PC-9 (cell line): Measurements from ENCODE around the gene CPN2. TPM values are rescaled to one million over a fixed set of nuclear protein-coding genes. Genes with fewer than 3 reads are reported as not detected.

Experiments used
- BruUV-seq: library from RNA; stranded (reverse); fragments of 400-500 nt; replicated peaks from 2 replicates; lab custom pipeline; 2021; lab: Mats Ljungman, UMichigan
- CTCF ChIA-PET: fragments of 300-600 bp; sonication (Branson Sonifier 250); formaldehyde crosslinking; loops from one replicate; lab custom pipeline; 2022; ENCODE audit warnings: antibody characterized with exemption; lab: Charles Lee
- POLR2A ChIA-PET: fragments of 300-600 bp; sonication (Branson Sonifier 250); formaldehyde crosslinking; loops from one replicate; lab custom pipeline; 2022; ENCODE audit warnings: antibody characterized with exemption; ENCODE audit not compliant: unreplicated experiment; lab: Charles Lee
- DNase-seq, 2 experiments: peaks; one replicate each; pipeline versions ENCODE4 v3.0.0 to v3.0.0-alpha.2; 2015 to 2022; ENCODE audit warnings: mixed read lengths in 1 of 2
- H2AFZ ChIP-seq: fragments of 200-600 bp; sonication (generic); 2 replicates; pipeline ENCODE4 v1.8.1; 2017; ENCODE audit warnings: antibody characterized with exemption
- H3F3A ChIP-seq: fragments of 200-600 bp; sonication (generic); 2 replicates; pipeline ENCODE4 v1.8.1; 2017; ENCODE audit warnings: antibody characterized with exemption, mild to moderate bottlenecking, low read depth; ENCODE audit not compliant: insufficient read depth
- H3K27ac ChIP-seq: fragments of 200-600 bp; sonication (generic); 2 replicates; pipeline ENCODE4 v1.6.1; 2016; ENCODE audit warnings: mixed run types
- H3K27me3 ChIP-seq: fragments of 200-600 bp; sonication (generic); 2 replicates; pipeline ENCODE4 v1.6.1; 2016; ENCODE audit warnings: low read depth, mixed run types; ENCODE audit not compliant: insufficient read depth
- H3K36me3 ChIP-seq: fragments of 200-600 bp; sonication (generic); 2 replicates; pipeline ENCODE4 v1.6.1; 2016; ENCODE audit warnings: low read depth, mixed run types
- H3K4me1 ChIP-seq: fragments of 200-600 bp; sonication (generic); replicated peaks from 2 replicates; pipeline ENCODE4 v1.6.1; 2016; ENCODE audit warnings: mixed run types; ENCODE audit not compliant: insufficient read depth
- H3K4me2 ChIP-seq: fragments of 200-600 bp; sonication (generic); 2 replicates; pipeline ENCODE4 v1.6.1; 2017; ENCODE audit warnings: mixed run types
- H3K4me3 ChIP-seq: fragments of 200-600 bp; sonication (generic); 2 replicates; pipeline ENCODE4 v1.6.1; 2016; ENCODE audit warnings: mixed run types
- H3K79me2 ChIP-seq: fragments of 200-600 bp; sonication (generic); 2 replicates; pipeline ENCODE4 v1.6.1; 2017; ENCODE audit warnings: low read depth, mixed run types
- H3K9me2 ChIP-seq: fragments of 200-600 bp; sonication (generic); 2 replicates; pipeline ENCODE4 v1.8.1; 2017; ENCODE audit warnings: mild to moderate bottlenecking; ENCODE audit not compliant: insufficient read depth
- H3K9me3 ChIP-seq: fragments of 200-600 bp; sonication (generic); 2 replicates; pipeline ENCODE4 v1.8.1; 2016; ENCODE audit warnings: low read depth; ENCODE audit not compliant: insufficient read depth
- H4K20me1 ChIP-seq: fragments of 200-600 bp; sonication (generic); 2 replicates; pipeline ENCODE4 v1.8.1; 2017; ENCODE audit not compliant: insufficient read depth
- CTCF ChIP-seq: fragments of 200-600 bp; sonication (generic); conservative IDR thresholded peaks from 2 replicates; pipeline ENCODE4 v1.6.1; 2017; ENCODE audit warnings: mixed run types, antibody characterized with exemption, mild to moderate bottlenecking, moderate library complexity
- EZH2 ChIP-seq: fragments of 200-600 bp; sonication (generic); IDR thresholded peaks from 2 replicates; pipeline ENCODE4 v1.8.0; 2017; ENCODE audit warnings: antibody characterized with exemption, low read depth
- intact Hi-C: fragments of 100-400 bp; cut with micrococcal nuclease; formaldehyde crosslinking; loops from one replicate; pipeline ENCODE4 v1.10.0; 2022; ENCODE audit not compliant: unreplicated experiment
- total RNA-seq: library from RNA; stranded (reverse); gene quantifications from 2 replicates; pipeline ENCODE4 v1.2.3, GENCODE V29; 2021

The CPN2 gene
- total RNA-seq, 1 experiment from 2014 or later = not detected

GRCh38 chr3:194380326-194380725 lies 29.2 kb upstream of the CPN2 start:
- DNase-seq = no peak
- no peaks in the 10 kb centered on the region for H4K20me1 ChIP-seq
- intact Hi-C loops = no loop called here
- no peaks in the 10 kb centered on the region for H3K9me3 ChIP-seq
- H3K79me2 ChIP-seq = no peaks in the 10 kb centered on the region
- H3K4me2 ChIP-seq = no peak overlapping the region
- peaks cover 33% of the 10 kb centered on the region for H3K27me3 ChIP-seq
- no peak overlapping the region for H2AFZ ChIP-seq
- H3K36me3 ChIP-seq = no peaks in the 10 kb centered on the region
- no peak overlapping the region for H3K27ac ChIP-seq
- TF ChIP-seq CTCF (no peak), EZH2 (no peak)
- no TSS peak for BruUV-seq
- H3F3A ChIP-seq = no peaks in the 10 kb centered on the region
- H3K9me2 ChIP-seq = no peaks in the 10 kb centered on the region
- POLR2A ChIA-PET = interaction anchor here (0.5 kb wide), 1 partner anchor 15 kb away, joined by 3 read pairs; no protein-coding TSS in a partner anchor
- no peak overlapping the region for H3K4me3 ChIP-seq
- no peaks in the 10 kb centered on the region for H3K4me1 ChIP-seq
- CTCF ChIA-PET = no interaction called here

- DNase-seq = no peak
- ChIA-PET CTCF (interaction anchor here (0.6 kb wide), 1 partner anchor 36 kb away, joined by 4 read pairs; no protein-coding TSS in a partner anchor), POLR2A (no interaction called here)
- Histone ChIP-seq H3K4me1 (no peaks in the 10 kb centered on the region), H3K4me2 (no peak overlapping the region), H3F3A (no peaks in the 10 kb centered on the region), H4K20me1 (no peaks in the 10 kb centered on the region), H3K27ac (no peak overlapping the region), H3K9me3 (no peaks in the 10 kb centered on the region), H3K36me3 (no peaks in the 10 kb centered on the region), H3K4me3 (no peak overlapping the region), H3K79me2 (no peaks in the 10 kb centered on the region), H3K27me3 (peaks cover 33% of the 10 kb centered on the region), H2AFZ (no peak overlapping the region), H3K9me2 (no peaks in the 10 kb centered on the region)
- TF ChIP-seq EZH2 (no peak), CTCF (no peak)
- intact Hi-C loops = no loop called here
- BruUV-seq = no TSS peak
Measured at GRCh38 chr3:194379651-194380050, 28.5 kb upstream of the CPN2 start.

GRCh38 chr3:194379231-194379630 lies 28.1 kb upstream of the CPN2 start:
- Histone ChIP-seq H3K9me3 (no peaks in the 10 kb centered on the region), H3K4me3 (no peak overlapping the region), H3K79me2 (no peaks in the 10 kb centered on the region), H3K4me1 (no peaks in the 10 kb centered on the region), H3F3A (no peaks in the 10 kb centered on the region), H3K27me3 (peaks cover 33% of the 10 kb centered on the region), H3K4me2 (no peak overlapping the region), H3K27ac (no peak overlapping the region), H3K9me2 (no peaks in the 10 kb centered on the region), H2AFZ (no peak overlapping the region), H3K36me3 (no peaks in the 10 kb centered on the region), H4K20me1 (no peaks in the 10 kb centered on the region)
- intact Hi-C loops = no loop called here
- CTCF ChIA-PET = interaction anchor here (0.6 kb wide), 1 partner anchor 36 kb away, joined by 4 read pairs; no protein-coding TSS in a partner anchor
- no peak for DNase-seq
- no TSS peak for BruUV-seq
- no peak for TF ChIP-seq EZH2
- no peak for TF ChIP-seq CTCF
- POLR2A ChIA-PET = no interaction called here
